ENCODE measurements around the gene GOLGA6L7. TPM values are rescaled to one million over a fixed set of nuclear protein-coding genes. Genes with fewer than 3 reads are reported as not detected.

Gene GOLGA6L7
- total and polyA plus RNA-seq, 2 donors (not counting 3 experiments of a cell fraction or from before 2014, with no cell fraction given), result not detected

GRCh38 chr15:28881170-28881569, 32.7 kb upstream of the GOLGA6L7 start:
- TF ChIP-seq FOS (IDR thresholded peaks at IDR 0.05; ENCODE audit: borderline replicate concordance, insufficient read depth, low read length), result no peak
- TF ChIP-seq JUN (IDR thresholded peaks at IDR 0.05; ENCODE audit: borderline replicate concordance, insufficient read depth, insufficient read length, low read depth), result no peak
- TF ChIP-seq MAX (IDR thresholded peaks at IDR 0.05; ENCODE audit: insufficient read depth, insufficient read length), result no peak
- no peak for TF ChIP-seq EZH2 (IDR thresholded peaks at IDR 0.05; ENCODE audit: borderline replicate concordance, low read depth, low read length, severe bottlenecking)
- no peak for TF ChIP-seq MYC (IDR thresholded peaks at IDR 0.05; ENCODE audit: low read depth, low read length)
- TF ChIP-seq GATA2 (IDR thresholded peaks at IDR 0.05; ENCODE audit: insufficient read depth, insufficient read length, low read depth, low read length), result no peak
- TF ChIP-seq POLR2AphosphoS5 (IDR thresholded peaks at IDR 0.05; ENCODE audit: insufficient read depth, low read depth, low read length), result no peak
- TF ChIP-seq CTCF (IDR thresholded peaks at IDR 0.05; ENCODE audit: extremely low read depth in 1 of 2, insufficient read depth in 1 of 2, low read depth in 1 of 2, low read length in 2 of 2), result no peak
- TF ChIP-seq POLR2A (IDR thresholded peaks at IDR 0.05; ENCODE audit: low read depth, low read length), result no peak
- dilution Hi-C loops (cut with MboI; ENCODE audit: extremely low pct_ligation_motif_present, low sequenced_read_pairs), result no loop called here
- H3K9ac ChIP-seq (replicated peaks; ENCODE audit: extremely low read depth, insufficient read depth, low read length), result no peak overlapping the region
- no peaks in the 10 kb centered on the region for H3K9me1 ChIP-seq (replicated peaks; ENCODE audit: control insufficient read depth, extremely low read depth, insufficient read depth, low read length)
- no TSS peak for BruUV-seq (replicated peaks)
- H3K4me1 ChIP-seq (ENCODE audit: control insufficient read depth, extremely low read depth, insufficient read depth, low read length), result no peaks in the 10 kb centered on the region
- H3K79me2 ChIP-seq (ENCODE audit: control insufficient read depth, insufficient read depth, low read length), result no peaks in the 10 kb centered on the region
- CTCF ChIA-PET, result interaction anchor here (0.9 kb wide), 1 partner anchor 93 kb away, joined by 4 read pairs; no protein-coding TSS in a partner anchor
- no peak for FAIRE-seq
- no peak overlapping the region for H3K4me3 ChIP-seq (replicated peaks in 1 of 3; ENCODE audit: insufficient read depth in 1 of 3, low read depth in 1 of 3, low read length in 3 of 3)
- no peak for DNase-seq (ENCODE audit: low read depth, low spot score)
- no peaks in the 10 kb centered on the region for H3K36me3 ChIP-seq (ENCODE audit: control insufficient read depth in 2 of 2, extremely low read depth in 1 of 2, insufficient read depth in 2 of 2, low read length in 2 of 2)
- peaks cover 0 to 2% of the 10 kb centered on the region in 2 experiments for H3K27me3 ChIP-seq (ENCODE audit: control insufficient read depth in 2 of 2, insufficient read depth in 2 of 2, low read length in 2 of 2)
- H4K20me1 ChIP-seq (replicated peaks; ENCODE audit: control insufficient read depth, extremely low read depth, insufficient read depth, low read length), result no peaks in the 10 kb centered on the region
- H3K9me3 ChIP-seq (replicated peaks; ENCODE audit: control insufficient read depth, insufficient read depth, low read length), result no peaks in the 10 kb centered on the region
- intact Hi-C loops (cut with micrococcal nuclease), result loop anchor here (5.0 kb wide), 2 partner anchors 96 to 221 kb away; no protein-coding TSS in a partner anchor
- POLR2A ChIA-PET, result no interaction called here
- H2AFZ ChIP-seq (ENCODE audit: low read depth, low read length), result no peak overlapping the region
- H3K4me2 ChIP-seq (ENCODE audit: insufficient read depth, low read length), result no peak overlapping the region
- H3K27ac ChIP-seq (ENCODE audit: insufficient read depth, low read depth, low read length), result no peak overlapping the region
